Retinal pigment epithelial cell (primary cell): ENCODE results near the gene TOMM40.
A peak's percentile ranks its signal among the peaks of the same experiment; 100 is the strongest.
"Not testable (repeated sequence)": the region's sequence is repeated elsewhere in the genome, so short reads cannot be mapped to it uniquely, and the experiment has no call there.

ENCODE experiments used
- DNase-seq: peaks from one replicate; pipeline ENCODE4 v3.0.0-alpha.2; 2010; ENCODE audit warnings: low read depth
- H3K4me3 ChIP-seq: 2 replicates; pipeline ENCODE4 v1.5.1; 2011; ENCODE audit warnings: mild to moderate bottlenecking, low read length, control low read depth, moderate library complexity
- TF ChIP-seq, protein P1 (sequence below): conservative IDR thresholded peaks from 2 replicates; pipeline ENCODE4 v1.5.1; 2011; ENCODE audit warnings: low read depth, low read length, control low read depth, inconsistent platforms

The TOMM40 gene

DNA sequence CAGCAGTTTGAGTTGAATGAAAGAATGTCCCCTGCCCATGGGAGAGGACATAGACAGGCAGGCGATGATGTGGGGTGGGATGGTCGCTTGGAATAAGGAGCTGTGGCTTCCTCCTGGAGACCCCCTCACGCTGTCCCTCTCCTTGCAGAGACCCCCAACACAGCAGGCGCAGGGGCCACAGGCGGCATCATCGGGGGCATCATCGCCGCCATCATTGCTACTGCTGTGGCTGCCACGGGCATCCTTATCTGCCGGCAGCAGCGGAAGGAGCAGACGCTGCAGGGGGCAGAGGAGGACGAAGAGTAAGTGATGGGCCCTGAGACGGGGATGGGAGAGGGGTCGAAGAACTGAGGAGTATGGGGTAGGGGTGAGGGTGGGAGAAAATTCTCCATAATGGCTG is 9.0 kb upstream of the TOMM40 start:
- TF ChIP-seq, protein P1, sequence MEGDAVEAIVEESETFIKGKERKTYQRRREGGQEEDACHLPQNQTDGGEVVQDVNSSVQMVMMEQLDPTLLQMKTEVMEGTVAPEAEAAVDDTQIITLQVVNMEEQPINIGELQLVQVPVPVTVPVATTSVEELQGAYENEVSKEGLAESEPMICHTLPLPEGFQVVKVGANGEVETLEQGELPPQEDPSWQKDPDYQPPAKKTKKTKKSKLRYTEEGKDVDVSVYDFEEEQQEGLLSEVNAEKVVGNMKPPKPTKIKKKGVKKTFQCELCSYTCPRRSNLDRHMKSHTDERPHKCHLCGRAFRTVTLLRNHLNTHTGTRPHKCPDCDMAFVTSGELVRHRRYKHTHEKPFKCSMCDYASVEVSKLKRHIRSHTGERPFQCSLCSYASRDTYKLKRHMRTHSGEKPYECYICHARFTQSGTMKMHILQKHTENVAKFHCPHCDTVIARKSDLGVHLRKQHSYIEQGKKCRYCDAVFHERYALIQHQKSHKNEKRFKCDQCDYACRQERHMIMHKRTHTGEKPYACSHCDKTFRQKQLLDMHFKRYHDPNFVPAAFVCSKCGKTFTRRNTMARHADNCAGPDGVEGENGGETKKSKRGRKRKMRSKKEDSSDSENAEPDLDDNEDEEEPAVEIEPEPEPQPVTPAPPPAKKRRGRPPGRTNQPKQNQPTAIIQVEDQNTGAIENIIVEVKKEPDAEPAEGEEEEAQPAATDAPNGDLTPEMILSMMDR, result no peak
- DNase-seq, result no peak
- H3K4me3 ChIP-seq, result no peak overlapping the region

DNA sequence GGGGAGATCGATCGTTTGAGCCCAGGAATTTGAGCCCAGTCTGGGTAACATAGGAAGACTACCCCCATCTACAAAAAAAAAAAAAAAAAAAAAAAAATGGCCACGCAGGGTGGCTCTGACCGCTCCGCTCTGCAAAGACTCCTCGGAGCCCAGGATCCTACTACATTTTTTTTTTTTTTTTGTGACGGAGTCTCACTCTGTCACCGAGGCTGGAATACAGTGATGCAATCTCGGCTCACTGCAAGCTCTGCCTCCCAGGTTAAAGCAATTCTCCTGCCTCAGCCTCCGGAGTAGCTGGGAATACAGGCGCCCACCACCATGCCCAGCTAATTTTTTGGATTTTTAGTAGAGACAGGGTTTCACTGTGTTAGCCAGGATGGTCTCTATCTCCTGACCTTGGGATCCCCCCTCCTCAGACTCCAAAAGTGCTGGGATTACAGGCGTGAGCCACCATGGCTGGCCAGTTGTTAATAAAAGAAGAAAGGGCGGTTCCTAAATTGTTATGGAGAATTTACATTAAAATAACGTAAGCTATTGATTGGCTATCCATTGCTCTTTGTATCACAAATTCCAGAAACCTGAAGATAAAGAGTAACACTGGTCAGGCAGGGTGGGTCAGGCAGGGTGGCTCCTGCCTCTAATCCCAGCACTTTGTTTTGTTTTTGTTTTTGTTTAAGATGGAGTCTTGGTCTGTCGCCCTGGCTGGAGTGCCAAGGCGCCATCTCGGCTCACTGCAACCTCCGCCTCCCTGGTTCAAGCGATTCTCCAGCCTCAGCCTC is 8.2 kb upstream of the TOMM40 start:
- not testable (repeated sequence) for DNase-seq, H3K4me3 ChIP-seq

DNA sequence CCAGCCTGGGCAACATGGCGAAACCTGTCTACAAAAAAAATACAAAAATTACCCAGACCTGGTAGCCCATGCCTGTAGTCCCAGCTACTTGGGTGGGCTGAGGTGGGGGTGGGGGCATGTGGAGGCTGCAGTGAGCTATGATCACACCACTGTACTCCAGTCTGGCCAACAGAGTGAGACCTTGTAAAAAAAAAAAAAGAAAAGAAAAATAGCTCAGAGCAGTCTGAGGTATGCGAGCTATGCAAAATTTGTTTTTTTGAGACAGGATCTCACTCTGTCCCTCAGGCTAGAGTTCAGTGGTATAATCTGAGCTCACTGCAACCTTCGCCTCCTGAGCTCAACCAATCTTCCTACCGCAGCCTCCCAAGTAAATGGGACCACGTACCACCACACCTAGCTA is 7.1 kb upstream of the TOMM40 start:
- TF ChIP-seq, protein P1, result no peak
- no peak overlapping the region for H3K4me3 ChIP-seq
- DNase-seq, result no peak

DNA sequence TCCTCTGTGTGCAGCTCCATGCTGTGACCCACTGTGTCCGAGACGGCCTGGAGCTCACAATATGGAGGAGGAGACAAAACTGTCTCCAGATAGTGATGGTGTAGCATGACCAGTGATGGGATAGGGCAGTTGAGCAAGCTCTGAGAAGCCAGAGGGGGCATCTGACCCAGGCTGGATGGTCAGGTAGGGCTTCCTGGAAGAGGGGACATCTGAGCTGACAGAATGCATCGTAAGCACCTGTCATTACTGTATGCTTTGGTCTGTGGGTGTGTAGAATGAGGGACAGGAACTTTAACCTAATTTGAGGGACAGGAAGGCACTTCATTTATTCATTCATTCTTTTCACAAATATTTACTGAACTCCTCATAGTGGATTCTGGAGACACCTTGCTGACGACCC is 6.5 kb upstream of the TOMM40 start:
- no peak for DNase-seq
- no peak overlapping the region for H3K4me3 ChIP-seq
- TF ChIP-seq, protein P1, result no peak

DNA sequence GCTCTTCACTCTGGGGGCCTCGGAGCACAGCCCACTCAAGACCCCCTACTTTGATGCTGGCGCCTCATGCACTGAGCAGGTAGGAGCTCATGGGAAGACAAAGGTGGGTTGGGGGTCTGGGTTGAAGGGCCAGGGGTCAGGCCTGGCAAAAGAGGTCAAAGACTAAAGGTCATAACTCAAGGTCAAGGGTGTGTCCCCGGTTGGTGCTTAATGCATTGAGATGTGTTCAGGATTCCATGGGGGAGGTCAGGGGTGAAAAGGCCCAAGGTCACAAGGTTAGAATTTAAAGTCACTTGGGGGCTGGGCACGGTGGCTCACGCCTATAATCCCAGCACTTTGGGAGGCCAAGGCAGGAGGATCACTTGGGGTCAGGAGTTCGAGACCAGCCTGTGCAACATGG is 4.9 kb upstream of the TOMM40 start:
- TF ChIP-seq, protein P1, result no peak
- no peak for DNase-seq
- H3K4me3 ChIP-seq, result no peak overlapping the region

DNA sequence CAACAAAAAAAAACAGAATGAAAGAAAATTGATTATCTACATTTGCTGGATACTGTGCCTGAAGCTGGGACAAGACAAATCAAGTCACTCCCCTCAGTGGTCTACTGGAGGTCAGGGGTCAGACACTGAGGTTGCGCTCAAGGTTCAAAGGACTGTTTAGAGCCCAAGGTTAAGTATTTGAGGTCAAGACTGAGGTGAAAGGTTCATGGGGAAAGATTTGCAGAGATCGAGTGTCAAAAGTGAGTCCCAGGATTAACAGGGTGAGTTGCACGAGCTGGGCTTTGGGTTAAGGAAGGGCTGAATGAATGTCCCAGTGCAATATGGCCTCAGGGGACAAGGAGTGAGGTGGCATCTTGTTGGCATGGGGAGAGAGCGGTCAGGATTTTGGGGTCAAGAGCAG is 3.4 kb upstream of the TOMM40 start:
- H3K4me3 ChIP-seq, result no peak overlapping the region
- TF ChIP-seq, protein P1, result no peak

DNA sequence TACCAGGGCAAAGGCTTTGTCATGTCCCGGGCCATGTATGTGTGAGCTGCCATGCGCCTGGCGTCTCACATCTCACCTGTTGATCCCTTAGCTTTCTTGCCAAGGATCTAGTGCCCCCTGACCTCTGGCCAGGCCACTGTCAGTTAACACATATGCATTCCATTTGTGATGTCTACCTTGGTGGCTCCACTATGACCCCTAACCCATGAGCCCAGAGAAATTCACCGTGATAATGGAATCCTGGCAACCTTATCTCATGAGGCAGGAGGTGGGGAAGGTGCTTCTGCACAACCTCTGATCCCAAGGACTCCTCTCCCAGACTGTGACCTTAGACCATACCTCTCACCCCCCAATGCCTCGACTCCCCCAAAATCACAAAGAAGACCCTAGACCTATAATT is 2.7 kb upstream of the TOMM40 start:
- H3K4me3 ChIP-seq, DNase-seq: not testable (repeated sequence)

More for the DNA sequence above, 3.4 kb upstream of the TOMM40 start:
- DNase-seq, result no peak

DNA sequence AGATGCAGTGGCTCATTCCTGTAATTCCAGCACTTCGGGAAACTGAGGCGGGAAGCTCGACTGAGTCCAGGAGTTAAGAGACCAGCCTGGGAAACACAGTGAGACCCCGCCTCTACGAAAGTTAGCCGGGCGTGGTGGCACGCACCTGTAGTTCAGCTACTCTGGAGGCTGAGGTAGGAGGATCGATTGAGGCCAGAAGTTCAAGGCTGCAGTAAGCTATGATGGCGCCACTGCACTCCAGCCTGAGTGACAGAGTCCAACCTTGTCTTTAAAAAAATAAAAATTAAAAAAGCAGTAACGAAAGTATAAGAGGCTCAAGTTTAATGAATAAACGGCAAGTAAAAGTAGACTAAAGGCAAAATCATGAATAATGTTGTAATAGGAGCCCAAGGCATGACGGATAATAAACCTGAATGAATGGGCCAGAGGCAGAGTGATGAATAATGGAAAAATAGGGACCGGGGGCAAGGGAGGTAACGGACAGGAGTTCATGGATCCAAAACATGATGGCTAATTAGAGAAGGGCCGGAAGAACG is 1.2 kb upstream of the TOMM40 start:
- TF ChIP-seq, protein P1, result no peak
- H3K4me3 ChIP-seq, result peak overlapping the region; percentile 48
- DNase-seq, result no peak
